PC-3 (cell line): ENCODE data around the gene RGS7. TPM values are rescaled to one million over a fixed set of nuclear protein-coding genes. Genes with fewer than 3 reads are reported as not detected.

Experiments
- ATAC-seq: fragments of 200-7000 bp; cut with Tn5 transposase; 2 replicates; pipeline ENCODE4 v1.9.1; 2020; ENCODE audit warnings: mild to moderate bottlenecking, moderate library complexity
- BruUV-seq: library from RNA; stranded (reverse); fragments of 400-500 nt; replicated peaks from 2 replicates; lab custom pipeline; 2021; lab: Mats Ljungman, UMichigan
- CTCF ChIA-PET: fragments of 300-600 bp; sonication (Branson Sonifier 250); formaldehyde crosslinking; loops from one replicate; lab custom pipeline; 2022; ENCODE audit warnings: antibody characterized with exemption; lab: Charles Lee
- POLR2A ChIA-PET: fragments of 300-600 bp; sonication (Branson Sonifier 250); formaldehyde crosslinking; loops from one replicate; lab custom pipeline; 2022; ENCODE audit warnings: antibody characterized with exemption; ENCODE audit not compliant: unreplicated experiment; lab: Charles Lee
- DNase-seq: peaks from one replicate; pipeline ENCODE4 v3.0.0-alpha.2; 2015
- H2AFZ ChIP-seq: fragments of 300-600 bp; sonication (generic); 2 replicates; pipeline ENCODE4 v1.6.0; 2016; ENCODE audit warnings: antibody characterized with exemption, low read length
- H3F3A ChIP-seq: fragments of 300-600 bp; sonication (generic); one replicate; pipeline ENCODE4 v1.6.0; 2017; ENCODE audit warnings: antibody characterized with exemption, low read length, control low read depth, mild to moderate bottlenecking; ENCODE audit not compliant: unreplicated experiment
- H3K27ac ChIP-seq: fragments of 300-600 bp; sonication (generic); 2 replicates; pipeline ENCODE4 v1.5.1; 2016; ENCODE audit warnings: mild to moderate bottlenecking, low read length
- H3K27me3 ChIP-seq: fragments of 300-600 bp; sonication (generic); 2 replicates; pipeline ENCODE4 v1.6.1; 2016; ENCODE audit warnings: low read length, mixed read lengths
- H3K36me3 ChIP-seq: fragments of 300-600 bp; sonication (generic); 2 replicates; pipeline ENCODE4 v1.6.1; 2016; ENCODE audit warnings: low read depth, mixed run types, low read length, mixed read lengths
- H3K4me1 ChIP-seq: fragments of 300-600 bp; sonication (generic); 2 replicates; pipeline ENCODE4 v1.5.1; 2016; ENCODE audit warnings: low read length; ENCODE audit not compliant: insufficient read depth
- H3K4me2 ChIP-seq: fragments of 300-600 bp; sonication (generic); 2 replicates; pipeline ENCODE4 v1.6.0; 2016; ENCODE audit warnings: low read length
- H3K4me3 ChIP-seq: fragments of 300-600 bp; sonication (generic); 2 replicates; pipeline ENCODE4 v1.5.1; 2016; ENCODE audit warnings: mild to moderate bottlenecking, low read length, mixed read lengths
- H3K79me2 ChIP-seq: fragments of 300-600 bp; sonication (generic); 2 replicates; pipeline ENCODE4 v1.6.1; 2017; ENCODE audit warnings: low read length, mixed read lengths
- H3K9ac ChIP-seq: fragments of 300-600 bp; sonication (generic); 2 replicates; pipeline ENCODE4 v1.6.0; 2016; ENCODE audit warnings: mild to moderate bottlenecking, low read length
- H3K9me2 ChIP-seq: fragments of 300-600 bp; sonication (generic); replicated peaks from 2 replicates; pipeline ENCODE4 v1.6.1; 2016; ENCODE audit warnings: mixed run types, low read length, mixed read lengths
- H3K9me3 ChIP-seq: fragments of 300-600 bp; sonication (generic); 2 replicates; pipeline ENCODE4 v1.6.1; 2016; ENCODE audit warnings: low read length, mixed read lengths
- H4K20me1 ChIP-seq: fragments of 300-600 bp; sonication (generic); 2 replicates; pipeline ENCODE4 v1.6.1; 2016; ENCODE audit warnings: low read length, mixed read lengths
- EZH2 ChIP-seq: fragments of 300-600 bp; sonication (generic); IDR thresholded peaks from one replicate; pipeline ENCODE4 v1.6.1; 2017; ENCODE audit warnings: antibody characterized with exemption, mild to moderate bottlenecking, low read length; ENCODE audit not compliant: unreplicated experiment
- EZH2phosphoT487 ChIP-seq: fragments of 300-600 bp; sonication (generic); IDR thresholded peaks from 2 replicates; pipeline ENCODE4 v1.6.1; 2018; ENCODE audit warnings: mild to moderate bottlenecking, antibody characterized with exemption, low read length, borderline replicate concordance
- intact Hi-C: fragments of 100-400 bp; cut with micrococcal nuclease; formaldehyde crosslinking; loops from 2 replicates; pipeline ENCODE4 v1.9.0; 2023
- total RNA-seq: library from RNA; depleted of rRNA; stranded (reverse); fragments of >200 nt; gene quantifications from 2 replicates; pipeline ENCODE4 v1.2.3, GENCODE V29; 2014
- TF ChIP-seq, protein P1 (sequence below): fragments of 300-600 bp; sonication (generic); conservative IDR thresholded peaks from 2 replicates; pipeline ENCODE4 v1.5.1; 2017; ENCODE audit warnings: antibody characterized with exemption, low read depth, mild to moderate bottlenecking, low read length

The RGS7 gene
- total RNA-seq, 1 experiment from 2014 or later = 0.15 TPM

DNA sequence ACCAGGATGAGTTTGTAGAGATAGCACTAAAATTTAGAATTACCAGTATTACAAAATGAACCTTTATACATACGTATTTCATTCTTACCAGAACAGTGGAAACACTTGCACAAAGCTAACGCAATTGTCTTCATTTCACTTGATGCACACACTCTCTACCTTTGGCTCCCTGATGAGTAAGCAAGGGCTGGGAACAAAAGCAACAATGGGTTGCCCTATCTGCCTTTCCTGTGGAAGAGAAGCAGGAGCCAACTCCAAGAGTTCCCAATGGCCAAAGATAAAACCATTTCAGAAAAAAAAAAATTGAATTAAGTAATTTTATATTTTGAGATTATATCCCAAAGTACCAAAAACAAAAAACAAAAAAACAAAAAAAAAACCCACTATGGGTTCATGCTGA, 401.0 kb downstream of the RGS7 start:
- no TSS peak for BruUV-seq
- CTCF ChIA-PET = no interaction called here
- Histone ChIP-seq H2AFZ (no peak overlapping the region), H3K4me3 (no peak overlapping the region), H3F3A (no peaks in the 10 kb centered on the region), H3K9ac (no peak overlapping the region), H3K4me2 (no peak overlapping the region), H3K4me1 (no peaks in the 10 kb centered on the region), H3K27ac (no peak overlapping the region), H3K9me3 (no peaks in the 10 kb centered on the region), H3K36me3 (no peaks in the 10 kb centered on the region), H3K27me3 (peaks cover 83% of the 10 kb centered on the region), H4K20me1 (no peaks in the 10 kb centered on the region), H3K79me2 (no peaks in the 10 kb centered on the region), H3K9me2 (no peaks in the 10 kb centered on the region)
- POLR2A ChIA-PET = no interaction called here
- TF ChIP-seq, protein P1, sequence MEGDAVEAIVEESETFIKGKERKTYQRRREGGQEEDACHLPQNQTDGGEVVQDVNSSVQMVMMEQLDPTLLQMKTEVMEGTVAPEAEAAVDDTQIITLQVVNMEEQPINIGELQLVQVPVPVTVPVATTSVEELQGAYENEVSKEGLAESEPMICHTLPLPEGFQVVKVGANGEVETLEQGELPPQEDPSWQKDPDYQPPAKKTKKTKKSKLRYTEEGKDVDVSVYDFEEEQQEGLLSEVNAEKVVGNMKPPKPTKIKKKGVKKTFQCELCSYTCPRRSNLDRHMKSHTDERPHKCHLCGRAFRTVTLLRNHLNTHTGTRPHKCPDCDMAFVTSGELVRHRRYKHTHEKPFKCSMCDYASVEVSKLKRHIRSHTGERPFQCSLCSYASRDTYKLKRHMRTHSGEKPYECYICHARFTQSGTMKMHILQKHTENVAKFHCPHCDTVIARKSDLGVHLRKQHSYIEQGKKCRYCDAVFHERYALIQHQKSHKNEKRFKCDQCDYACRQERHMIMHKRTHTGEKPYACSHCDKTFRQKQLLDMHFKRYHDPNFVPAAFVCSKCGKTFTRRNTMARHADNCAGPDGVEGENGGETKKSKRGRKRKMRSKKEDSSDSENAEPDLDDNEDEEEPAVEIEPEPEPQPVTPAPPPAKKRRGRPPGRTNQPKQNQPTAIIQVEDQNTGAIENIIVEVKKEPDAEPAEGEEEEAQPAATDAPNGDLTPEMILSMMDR = no peak
- TF ChIP-seq EZH2 (no peak), EZH2phosphoT487 (no peak)
- DNase-seq = no peak
- intact Hi-C loops = no loop called here
- no peak for ATAC-seq

DNA sequence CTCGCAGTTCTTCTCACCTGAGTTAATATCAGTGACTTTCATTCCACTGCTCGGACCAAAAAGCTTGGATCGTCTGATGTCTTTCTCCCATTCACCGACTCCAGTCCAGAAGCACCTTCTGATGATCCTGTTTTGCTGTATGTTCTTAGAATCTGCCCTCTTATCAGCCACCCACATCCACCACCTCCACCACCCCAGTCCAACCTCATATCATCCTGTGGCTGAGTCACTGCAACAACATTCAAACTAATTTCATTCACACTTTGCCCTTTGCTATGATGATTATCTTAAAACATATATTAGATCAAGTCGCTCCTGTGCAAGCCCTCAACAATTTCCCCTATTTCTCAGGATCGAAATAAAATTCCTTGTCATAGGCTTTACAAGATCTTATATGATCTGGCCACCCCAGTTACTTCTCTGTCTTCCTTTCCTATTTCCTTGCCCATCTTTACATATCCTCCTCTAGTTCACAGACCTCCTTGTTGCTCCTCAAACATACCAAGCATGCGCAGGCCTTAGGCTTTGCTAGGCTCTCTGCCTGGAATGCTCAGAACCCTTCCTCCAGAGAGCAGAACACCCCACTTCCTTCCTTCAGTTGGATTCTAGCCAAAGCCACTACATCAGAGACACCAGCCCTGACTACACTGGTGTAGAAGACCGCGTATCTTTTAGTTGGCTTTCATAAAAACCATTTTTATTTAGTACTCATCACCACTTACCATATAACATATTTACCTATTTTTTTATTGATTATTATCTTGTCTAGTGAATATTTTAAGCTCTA, 409.4 kb downstream of the RGS7 start:
- BruUV-seq = no TSS peak
- CTCF ChIA-PET = no interaction called here

DNA sequence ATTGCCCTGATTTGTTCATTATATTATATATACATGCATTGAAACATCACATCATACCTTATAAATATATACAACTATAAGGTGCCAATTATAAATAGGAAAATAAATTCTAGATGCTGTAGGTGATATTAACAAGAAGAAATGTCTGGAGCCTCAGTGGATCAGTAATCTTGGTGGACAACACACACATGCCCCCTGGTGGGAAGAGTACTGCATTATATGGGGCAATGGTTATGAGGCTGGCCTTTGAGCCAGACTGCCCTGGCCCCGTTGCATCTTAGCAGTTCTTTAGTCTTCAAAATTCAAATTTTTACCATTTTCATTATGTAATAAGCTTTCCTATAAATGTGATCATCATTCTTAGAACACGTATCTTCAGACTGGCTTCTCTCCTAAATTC, 410.1 kb downstream of the RGS7 start:
- Histone ChIP-seq H3K9ac (no peak overlapping the region), H3K4me1 (no peaks in the 10 kb centered on the region), H3K9me2 (no peaks in the 10 kb centered on the region), H3K4me3 (no peak overlapping the region), H3F3A (no peaks in the 10 kb centered on the region), H3K36me3 (no peaks in the 10 kb centered on the region), H3K4me2 (no peak overlapping the region), H3K79me2 (no peaks in the 10 kb centered on the region), H2AFZ (no peak overlapping the region), H3K27me3 (peaks cover 49% of the 10 kb centered on the region), H3K9me3 (no peaks in the 10 kb centered on the region), H3K27ac (no peak overlapping the region), H4K20me1 (no peaks in the 10 kb centered on the region)
- intact Hi-C loops = loop anchor here (1.0 kb wide), 2 partner anchors 59 to 215 kb away; no protein-coding TSS in a partner anchor
- POLR2A ChIA-PET = no interaction called here
- no TSS peak for BruUV-seq
- CTCF ChIA-PET = interaction anchor here (0.8 kb wide), 1 partner anchor 59 kb away, joined by 3 read pairs; no protein-coding TSS in a partner anchor
- peak; percentile 89 for DNase-seq
- TF ChIP-seq, protein P1 = peak; percentile 98
- TF ChIP-seq EZH2 = no peak
- TF ChIP-seq EZH2phosphoT487 = no peak
- peak; percentile 99 for ATAC-seq

More for the DNA sequence above, 409.4 kb downstream of the RGS7 start:
- no peak overlapping the region for H3K27ac ChIP-seq
- no peak overlapping the region for H3K4me2 ChIP-seq
- H3K27me3 ChIP-seq = peaks cover 47% of the 10 kb centered on the region
- H4K20me1 ChIP-seq = no peaks in the 10 kb centered on the region
- H3F3A ChIP-seq = no peaks in the 10 kb centered on the region
- H3K79me2 ChIP-seq = no peaks in the 10 kb centered on the region
- no peak overlapping the region for H3K9ac ChIP-seq
- DNase-seq (no peak), ATAC-seq (no peak)
- TF ChIP-seq EZH2 = no peak
- intact Hi-C loops = loop anchor here (1.0 kb wide), 2 partner anchors 59 to 215 kb away; no protein-coding TSS in a partner anchor
- no peak overlapping the region for H2AFZ ChIP-seq
- H3K9me2 ChIP-seq = no peaks in the 10 kb centered on the region
- H3K4me3 ChIP-seq = no peak overlapping the region
- H3K9me3 ChIP-seq = no peaks in the 10 kb centered on the region
- no peaks in the 10 kb centered on the region for H3K36me3 ChIP-seq
- H3K4me1 ChIP-seq = no peaks in the 10 kb centered on the region
- POLR2A ChIA-PET = no interaction called here
